ENCODE data around the gene CCDC192. TPM values are rescaled to one million over a fixed set of nuclear protein-coding genes. Genes with fewer than 3 reads are reported as not detected.

CCDC192 gene
- total and polyA plus RNA-seq, 2 of the 4 experiments (the other 2 are of a cell fraction): not detected

DNA sequence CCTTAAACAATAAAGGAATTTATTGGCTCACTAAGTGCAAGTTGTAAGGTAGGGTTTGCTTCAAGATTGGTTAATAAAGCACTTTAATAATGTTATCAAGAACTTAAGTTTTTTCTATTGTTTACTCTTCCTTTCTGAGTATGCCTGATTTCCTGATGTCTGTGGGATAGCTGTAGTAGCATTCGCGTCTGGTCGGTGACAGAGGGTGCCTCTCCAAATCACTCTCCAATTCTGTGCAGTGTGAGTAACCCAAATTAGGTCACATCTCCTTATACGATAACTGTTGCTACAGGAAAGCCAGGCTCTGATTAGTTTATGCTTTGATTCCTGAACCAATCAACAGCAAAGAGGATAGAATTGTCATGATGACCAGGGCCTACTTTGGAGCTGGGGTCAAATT lies 90.7 kb downstream of the CCDC192 start:
- POLR2A ChIA-PET (ENCODE audit: unreplicated experiment): no interaction called here
- in situ Hi-C loops (cut with MboI; ENCODE audit: low sequenced_read_pairs): no loop called here
- intact Hi-C loops (cut with micrococcal nuclease): no loop called here
- H2AFZ ChIP-seq (replicated peaks; ENCODE audit: low read length, poor library complexity): no peak overlapping the region
- H3K79me1 ChIP-seq (ENCODE audit: low read depth in 1 of 2, low read length in 2 of 2): no peaks in the 10 kb centered on the region
- H3K9me1 ChIP-seq (ENCODE audit: insufficient read depth, low read length): no peaks in the 10 kb centered on the region
- TF ChIP-seq FOS (IDR thresholded peaks at IDR 0.05; ENCODE audit: low read depth, low read length) (no peak), RAD21 (IDR thresholded peaks at IDR 0.05; ENCODE audit: low read length) (no peak), NFE2L2 (IDR thresholded peaks at IDR 0.05; ENCODE audit: low read depth, low read length) (no peak), MAFK (IDR thresholded peaks at IDR 0.05; ENCODE audit: low read depth, low read length) (no peak), RCOR1 (IDR thresholded peaks at IDR 0.05; ENCODE audit: insufficient replicate concordance, low read length) (no peak), CHD1 (IDR thresholded peaks at IDR 0.05; ENCODE audit: low read depth, low read length) (no peak), RFX5 (IDR thresholded peaks at IDR 0.05; ENCODE audit: low read depth, low read length) (no peak), MXI1 (IDR thresholded peaks at IDR 0.05; ENCODE audit: borderline replicate concordance, low read depth, low read length) (no peak), MAZ (IDR thresholded peaks at IDR 0.05; ENCODE audit: borderline replicate concordance, low read depth, low read length) (no peak), CEBPB (IDR thresholded peaks at IDR 0.05; ENCODE audit: low read depth, low read length) (no peak), BHLHE40 (IDR thresholded peaks at IDR 0.05; ENCODE audit: low read depth, low read length) (no peak), SMC3 (IDR thresholded peaks at IDR 0.05; ENCODE audit: low read depth, low read length) (no peak)
- TF ChIP-seq, protein P1, sequence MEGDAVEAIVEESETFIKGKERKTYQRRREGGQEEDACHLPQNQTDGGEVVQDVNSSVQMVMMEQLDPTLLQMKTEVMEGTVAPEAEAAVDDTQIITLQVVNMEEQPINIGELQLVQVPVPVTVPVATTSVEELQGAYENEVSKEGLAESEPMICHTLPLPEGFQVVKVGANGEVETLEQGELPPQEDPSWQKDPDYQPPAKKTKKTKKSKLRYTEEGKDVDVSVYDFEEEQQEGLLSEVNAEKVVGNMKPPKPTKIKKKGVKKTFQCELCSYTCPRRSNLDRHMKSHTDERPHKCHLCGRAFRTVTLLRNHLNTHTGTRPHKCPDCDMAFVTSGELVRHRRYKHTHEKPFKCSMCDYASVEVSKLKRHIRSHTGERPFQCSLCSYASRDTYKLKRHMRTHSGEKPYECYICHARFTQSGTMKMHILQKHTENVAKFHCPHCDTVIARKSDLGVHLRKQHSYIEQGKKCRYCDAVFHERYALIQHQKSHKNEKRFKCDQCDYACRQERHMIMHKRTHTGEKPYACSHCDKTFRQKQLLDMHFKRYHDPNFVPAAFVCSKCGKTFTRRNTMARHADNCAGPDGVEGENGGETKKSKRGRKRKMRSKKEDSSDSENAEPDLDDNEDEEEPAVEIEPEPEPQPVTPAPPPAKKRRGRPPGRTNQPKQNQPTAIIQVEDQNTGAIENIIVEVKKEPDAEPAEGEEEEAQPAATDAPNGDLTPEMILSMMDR (conservative IDR thresholded peaks at IDR 0.05; ENCODE audit: low read depth, low read length): no peak
- TF ChIP-seq, protein P2, sequence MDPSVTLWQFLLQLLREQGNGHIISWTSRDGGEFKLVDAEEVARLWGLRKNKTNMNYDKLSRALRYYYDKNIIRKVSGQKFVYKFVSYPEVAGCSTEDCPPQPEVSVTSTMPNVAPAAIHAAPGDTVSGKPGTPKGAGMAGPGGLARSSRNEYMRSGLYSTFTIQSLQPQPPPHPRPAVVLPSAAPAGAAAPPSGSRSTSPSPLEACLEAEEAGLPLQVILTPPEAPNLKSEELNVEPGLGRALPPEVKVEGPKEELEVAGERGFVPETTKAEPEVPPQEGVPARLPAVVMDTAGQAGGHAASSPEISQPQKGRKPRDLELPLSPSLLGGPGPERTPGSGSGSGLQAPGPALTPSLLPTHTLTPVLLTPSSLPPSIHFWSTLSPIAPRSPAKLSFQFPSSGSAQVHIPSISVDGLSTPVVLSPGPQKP (IDR thresholded peaks at IDR 0.05; ENCODE audit: borderline replicate concordance, low read depth, low read length): no peak
- TF ChIP-seq, protein P3, sequence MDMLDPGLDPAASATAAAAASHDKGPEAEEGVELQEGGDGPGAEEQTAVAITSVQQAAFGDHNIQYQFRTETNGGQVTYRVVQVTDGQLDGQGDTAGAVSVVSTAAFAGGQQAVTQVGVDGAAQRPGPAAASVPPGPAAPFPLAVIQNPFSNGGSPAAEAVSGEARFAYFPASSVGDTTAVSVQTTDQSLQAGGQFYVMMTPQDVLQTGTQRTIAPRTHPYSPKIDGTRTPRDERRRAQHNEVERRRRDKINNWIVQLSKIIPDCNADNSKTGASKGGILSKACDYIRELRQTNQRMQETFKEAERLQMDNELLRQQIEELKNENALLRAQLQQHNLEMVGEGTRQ (IDR thresholded peaks at IDR 0.05; ENCODE audit: low read depth, low read length): no peak
- ATAC-seq (ENCODE audit: low read depth) (no peak), DNase-seq (no peak)
- H3K56ac ChIP-seq (ENCODE audit: extremely low read depth, insufficient read depth, low read length): no peak overlapping the region
- H3K4ac ChIP-seq (ENCODE audit: low read depth, low read length): no peak overlapping the region
- no peak overlapping the region for H3K23ac ChIP-seq (ENCODE audit: low read depth, low read length)
- H3K4me1 ChIP-seq (ENCODE audit: control insufficient read depth, insufficient read depth, low read length): no peaks in the 10 kb centered on the region
- no peak overlapping the region for H4K91ac ChIP-seq (ENCODE audit: insufficient read depth, low read depth, low read length)
- CTCF ChIA-PET: interaction anchor here (0.5 to 1.2 kb wide), 2 partner anchors 9 to 245 kb away, joined by 3 read pairs; no protein-coding TSS in a partner anchor
- H4K20me1 ChIP-seq (ENCODE audit: insufficient read depth, low read length): no peaks in the 10 kb centered on the region
- BruUV-seq (replicated peaks): no TSS peak
- no CpG with 5 or more reads among the region's 4 CpGs for WGBS, 2 experiments (ENCODE audit: extremely low coverage in 2 of 2, insufficient read length in 1 of 2)
- H3K4me3 ChIP-seq (ENCODE audit: insufficient read depth, low read depth, low read length): no peak overlapping the region
- H3K27me3 ChIP-seq (ENCODE audit: control insufficient read depth, insufficient read depth, low read length): no peaks in the 10 kb centered on the region
- no peak overlapping the region for H3K18ac ChIP-seq (ENCODE audit: low read depth, low read length)
- no peak overlapping the region for H2AK9ac ChIP-seq (replicated peaks; ENCODE audit: low read depth, low read length, poor library complexity)
- H3K9me3 ChIP-seq (ENCODE audit: control insufficient read depth, insufficient read depth, low read length): peaks cover 6% of the 10 kb centered on the region
- no peak overlapping the region for H3K27ac ChIP-seq (ENCODE audit: insufficient read depth, low read length)
- no peak overlapping the region for H2BK15ac ChIP-seq (ENCODE audit: low read depth, low read length)
- H2BK5ac ChIP-seq (ENCODE audit: low read depth, low read length, poor library complexity, severe bottlenecking): no peak overlapping the region
- no peaks in the 10 kb centered on the region for H3K36me3 ChIP-seq (ENCODE audit: control insufficient read depth, insufficient read depth, low read length)
- no peak overlapping the region for H2BK20ac ChIP-seq (ENCODE audit: low read depth, low read length)
- no peak overlapping the region for H3K14ac ChIP-seq (replicated peaks; ENCODE audit: low read depth, low read length)
- H2BK120ac ChIP-seq (ENCODE audit: low read depth, low read length): no peak overlapping the region
- dilution Hi-C loops (cut with HindIII; ENCODE audit: low sequenced_read_pairs, unreplicated experiment): no loop called here
- no peak overlapping the region for H3K9ac ChIP-seq (ENCODE audit: low read depth, low read length)
- no peak overlapping the region for H2AK5ac ChIP-seq (ENCODE audit: low read depth, low read length)
- no peak overlapping the region for H4K8ac ChIP-seq (ENCODE audit: low read depth in 2 of 2, low read length in 2 of 2)
- H3K4me2 ChIP-seq (ENCODE audit: low read depth, low read length): no peak overlapping the region
- no peak overlapping the region for H4K5ac ChIP-seq (ENCODE audit: low read depth, low read length)

Data from IMR-90 (cell line).